ENCODE measurements around the gene LRRC39. TPM values are rescaled to one million over a fixed set of nuclear protein-coding genes. Genes with fewer than 3 reads are reported as not detected.
A peak's percentile ranks its signal among the peaks of the same experiment; 100 is the strongest.
"Not testable (repeated sequence)": the region's sequence is repeated elsewhere in the genome, so short reads cannot be mapped to it uniquely, and the experiment has no call there.

Gene LRRC39
- polyA plus RNA-seq, 3 donors = 0.39 to 1.6 TPM; not detected in 1

DNA sequence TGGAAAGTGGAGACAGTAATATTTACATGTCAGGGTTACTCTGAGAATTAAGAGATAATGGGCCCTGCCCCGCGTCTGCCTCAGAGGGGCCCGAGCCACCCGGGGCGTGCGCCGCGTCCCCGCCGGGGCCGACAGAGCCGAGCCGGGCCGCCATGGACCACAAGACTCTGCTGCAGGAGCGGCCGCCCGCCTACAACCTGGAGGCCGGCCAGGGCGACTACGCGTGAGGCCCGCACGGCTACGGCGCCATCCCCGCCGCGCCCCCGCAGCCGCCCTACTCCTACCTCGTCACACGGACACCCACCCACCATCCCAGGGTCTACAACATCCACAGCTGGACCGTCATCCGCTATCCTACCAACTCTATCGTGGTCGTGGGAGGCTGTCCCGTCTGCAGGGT, 35.1 kb upstream of the LRRC39 start:
- peaks cover 0 to 2% (median 0%) of the 10 kb centered on the region in 3 donors for H3K27me3 Mint-ChIP-seq (ENCODE audit: low read depth in 3 of 3)
- peaks cover 66 to 72% of the 10 kb centered on the region in 2 donors for H3K36me3 Mint-ChIP-seq
- no peaks in the 10 kb centered on the region for H3K9me3 ChIP-seq (replicated peaks in 1 of 2; ENCODE audit: control insufficient read depth in 1 of 2, insufficient read depth in 1 of 2, low read length in 2 of 2)
- H3K4me1 ChIP-seq (ENCODE audit: control insufficient read depth in 1 of 2, insufficient read depth in 2 of 2, low read length in 2 of 2) = no peaks in the 10 kb centered on the region
- H3K4me3 Mint-ChIP-seq = no peak overlapping the region
- H3K27me3 ChIP-seq (ENCODE audit: control insufficient read depth in 2 of 2, insufficient read depth in 2 of 2, low read length in 2 of 2) = no peaks in the 10 kb centered on the region
- H3K27ac ChIP-seq (ENCODE audit: low read depth in 1 of 2, low read length in 2 of 2) = no peak overlapping the region
- H3K36me3 ChIP-seq (replicated peaks in 1 of 2; ENCODE audit: control insufficient read depth in 1 of 2, insufficient read depth in 2 of 2, low read length in 2 of 2) = peaks cover 77 to 81% of the 10 kb centered on the region in 2 donors
- H3K79me2 ChIP-seq (ENCODE audit: insufficient read depth, low read length) = no peaks in the 10 kb centered on the region
- no peak for DNase-seq
- H3K4me3 ChIP-seq (replicated peaks in 1 of 3; ENCODE audit: low read depth in 2 of 3, low read length in 3 of 3) = no peak overlapping the region
- H3K9ac ChIP-seq (ENCODE audit: insufficient read depth, low read length, poor library complexity, severe bottlenecking) = no peak overlapping the region
- over 99% methylated on average over 33 of the region's 37 CpGs for WGBS (ENCODE audit: insufficient coverage)
- no peak overlapping the region for H2AFZ ChIP-seq (ENCODE audit: insufficient read depth, low read depth, low read length, poor library complexity, severe bottlenecking)
- no peaks in the 10 kb centered on the region for H3K4me1 Mint-ChIP-seq
- no peak overlapping the region for H3K4me2 ChIP-seq (replicated peaks; ENCODE audit: extremely low read depth, low read length, poor library complexity, severe bottlenecking)
- H4K20me1 ChIP-seq (ENCODE audit: insufficient read depth, low read length) = no peaks in the 10 kb centered on the region
- no peak for TF ChIP-seq CTCF (IDR thresholded peaks at IDR 0.05)
- peak overlapping the region in 1 of 7 donors; percentile 12 for H3K27ac Mint-ChIP-seq
- intact Hi-C loops (cut with micrococcal nuclease) = no loop called here
- no peaks in the 10 kb centered on the region for H3K9me3 Mint-ChIP-seq

DNA sequence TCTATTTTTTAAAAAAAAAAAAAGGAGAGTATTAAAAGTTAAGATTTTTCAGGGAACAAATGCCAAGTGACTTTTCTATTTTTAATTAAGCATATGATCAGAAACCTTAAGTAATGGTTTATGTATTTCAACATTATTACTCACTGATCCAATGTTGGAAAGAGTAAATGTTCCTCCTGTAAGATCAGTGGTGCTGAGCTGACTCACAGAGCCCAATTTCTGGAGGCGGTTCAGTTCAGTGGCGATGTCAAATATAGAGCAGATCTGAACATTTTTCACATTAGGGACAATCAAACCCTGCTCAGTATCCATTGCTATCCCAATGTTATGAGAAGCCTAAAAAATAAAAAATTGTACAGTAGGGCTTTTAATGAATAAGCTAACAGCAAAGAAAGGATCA, 28.2 kb upstream of the LRRC39 start:
- intact Hi-C loops (cut with micrococcal nuclease) = no loop called here
- no peaks in the 10 kb centered on the region for H3K79me2 ChIP-seq (ENCODE audit: insufficient read depth, low read length)
- TF ChIP-seq CTCF (IDR thresholded peaks at IDR 0.05) = no peak
- H3K27ac ChIP-seq (ENCODE audit: low read depth in 1 of 2, low read length in 2 of 2) = no peak overlapping the region
- H3K9me3 ChIP-seq (replicated peaks in 1 of 2; ENCODE audit: control insufficient read depth in 1 of 2, insufficient read depth in 1 of 2, low read length in 2 of 2) = no peaks in the 10 kb centered on the region
- no peaks in the 10 kb centered on the region for H4K20me1 ChIP-seq (ENCODE audit: insufficient read depth, low read length)
- no peak overlapping the region for H3K27ac Mint-ChIP-seq
- peaks cover 2 to 15% (median 9%) of the 10 kb centered on the region in 7 donors for H3K9me3 Mint-ChIP-seq
- no peak overlapping the region for H3K4me3 Mint-ChIP-seq
- H3K4me2 ChIP-seq (replicated peaks; ENCODE audit: extremely low read depth, low read length, poor library complexity, severe bottlenecking) = no peak overlapping the region
- no peak overlapping the region for H3K9ac ChIP-seq (ENCODE audit: insufficient read depth, low read length, poor library complexity, severe bottlenecking)
- H3K4me1 ChIP-seq (ENCODE audit: control insufficient read depth in 1 of 2, insufficient read depth in 2 of 2, low read length in 2 of 2) = no peaks in the 10 kb centered on the region
- H3K4me1 Mint-ChIP-seq = no peaks in the 10 kb centered on the region
- no peak overlapping the region for H3K4me3 ChIP-seq (replicated peaks in 1 of 3; ENCODE audit: low read depth in 2 of 3, low read length in 3 of 3)
- H2AFZ ChIP-seq (ENCODE audit: insufficient read depth, low read depth, low read length, poor library complexity, severe bottlenecking) = no peak overlapping the region
- peaks cover 74 to 89% of the 10 kb centered on the region in 2 donors for H3K36me3 Mint-ChIP-seq
- peaks cover 42 to 67% of the 10 kb centered on the region in 2 donors for H3K36me3 ChIP-seq (replicated peaks in 1 of 2; ENCODE audit: control insufficient read depth in 1 of 2, insufficient read depth in 2 of 2, low read length in 2 of 2)
- no CpG with 5 or more reads among the region's 2 CpGs for WGBS (ENCODE audit: insufficient coverage)
- no peaks in the 10 kb centered on the region for H3K27me3 ChIP-seq (ENCODE audit: control insufficient read depth in 2 of 2, insufficient read depth in 2 of 2, low read length in 2 of 2)
- H3K27me3 Mint-ChIP-seq (ENCODE audit: low read depth in 3 of 3) = peaks cover 0 to 3% (median 2%) of the 10 kb centered on the region in 3 donors
- no peak for DNase-seq

DNA sequence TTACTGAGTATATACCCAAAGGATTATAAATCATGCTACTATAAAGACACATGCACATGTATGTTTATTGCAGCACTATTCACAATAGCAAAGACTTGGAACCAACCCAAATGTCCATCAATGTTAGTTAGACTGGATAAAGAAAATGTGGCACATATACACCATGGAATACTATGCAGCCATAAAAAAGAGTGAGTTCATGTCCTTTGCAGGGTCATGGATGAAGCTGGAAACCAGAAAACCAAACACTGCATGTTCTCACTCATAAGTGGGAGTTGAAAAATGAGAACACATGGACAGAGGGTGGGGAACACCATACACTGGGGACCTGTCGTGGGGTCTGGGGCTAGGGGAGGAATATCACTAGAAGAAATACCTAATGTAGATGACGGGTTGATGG, 27.5 kb upstream of the LRRC39 start:
- H3K36me3 ChIP-seq (replicated peaks in 1 of 2; ENCODE audit: control insufficient read depth in 1 of 2, insufficient read depth in 2 of 2, low read length in 2 of 2) = peaks cover 35 to 67% of the 10 kb centered on the region in 2 donors
- H3K9ac ChIP-seq (ENCODE audit: insufficient read depth, low read length, poor library complexity, severe bottlenecking); H4K20me1 ChIP-seq (ENCODE audit: insufficient read depth, low read length); H3K4me3 Mint-ChIP-seq; H3K4me1 ChIP-seq (ENCODE audit: control insufficient read depth in 1 of 2, insufficient read depth in 2 of 2, low read length in 2 of 2); H3K27ac Mint-ChIP-seq; H2AFZ ChIP-seq (ENCODE audit: insufficient read depth, low read depth, low read length, poor library complexity, severe bottlenecking); H3K27me3 Mint-ChIP-seq (ENCODE audit: low read depth in 3 of 3); H3K79me2 ChIP-seq (ENCODE audit: insufficient read depth, low read length); H3K4me1 Mint-ChIP-seq; H3K27me3 ChIP-seq (ENCODE audit: control insufficient read depth in 2 of 2, insufficient read depth in 2 of 2, low read length in 2 of 2); H3K4me2 ChIP-seq (replicated peaks; ENCODE audit: extremely low read depth, low read length, poor library complexity, severe bottlenecking); DNase-seq; H3K4me3 ChIP-seq (replicated peaks in 1 of 3; ENCODE audit: low read depth in 2 of 3, low read length in 3 of 3); H3K27ac ChIP-seq (ENCODE audit: low read depth in 1 of 2, low read length in 2 of 2); intact Hi-C loops (cut with micrococcal nuclease); H3K9me3 ChIP-seq (replicated peaks in 1 of 2; ENCODE audit: control insufficient read depth in 1 of 2, insufficient read depth in 1 of 2, low read length in 2 of 2): not testable (repeated sequence)
- Mint-ChIP-seq H3K36me3 (peaks cover 78 to 90% of the 10 kb centered on the region in 2 donors), H3K9me3 (peaks cover 2 to 15% (median 9%) of the 10 kb centered on the region in 7 donors)
- no CpG with 5 or more reads among the region's 2 CpGs for WGBS (ENCODE audit: insufficient coverage)

Data from CD14-positive monocyte (primary cell).